ENCODE measurements around the gene FRY. TPM values are rescaled to one million over a fixed set of nuclear protein-coding genes. Genes with fewer than 3 reads are reported as not detected.

FRY gene
- polyA plus RNA-seq, 1 experiment = 24.6 TPM

GRCh38 chr13:32224916-32225315 is 193.3 kb downstream of the FRY start:
- H3K27me3 ChIP-seq (ENCODE audit: control insufficient read depth, insufficient read depth, low read length) = no peaks in the 10 kb centered on the region
- no peaks in the 10 kb centered on the region for H3K9me3 ChIP-seq (ENCODE audit: control insufficient read depth, insufficient read depth, low read length)
- peak overlapping the region; percentile 88 for H3K27ac ChIP-seq (ENCODE audit: low read depth, low read length)
- no peak for TF ChIP-seq CTCF (IDR thresholded peaks at IDR 0.05; ENCODE audit: low read depth, low read length)
- no peak for DNase-seq (ENCODE audit: low read depth, low spot score)
- ChIA-PET CTCF (interaction anchor here (1.5 to 2.0 kb wide), 2 partner anchors 15 to 315 kb away, joined by 4 read pairs; no protein-coding TSS in a partner anchor), POLR2A (interaction anchor here (0.7 to 3.4 kb wide), 5 partner anchors 12 to 36 kb away, joined by 3 to 38 read pairs (median 5); no protein-coding TSS in a partner anchor)
- no peak overlapping the region for H3K4me3 ChIP-seq (ENCODE audit: low read depth, low read length)

GRCh38 chr13:32225481-32225931 is 193.9 kb downstream of the FRY start:
- POLR2A ChIA-PET = interaction anchor here (0.6 to 3.4 kb wide), 6 partner anchors 10 to 35 kb away, joined by 3 to 38 read pairs (median 4); no protein-coding TSS in a partner anchor
- DNase-seq (ENCODE audit: low read depth, low spot score) = peak; percentile 89
- CTCF ChIA-PET = interaction anchor here (1.5 to 2.1 kb wide), 3 partner anchors 16 to 315 kb away, joined by 4 to 11 read pairs (median 4); no protein-coding TSS in a partner anchor
- TF ChIP-seq CTCF (IDR thresholded peaks at IDR 0.05; ENCODE audit: low read depth, low read length) = no peak
- no peaks in the 10 kb centered on the region for H3K27me3 ChIP-seq (ENCODE audit: control insufficient read depth, insufficient read depth, low read length)
- H3K4me3 ChIP-seq (ENCODE audit: low read depth, low read length) = no peak overlapping the region
- peak overlapping the region; percentile 88 for H3K27ac ChIP-seq (ENCODE audit: low read depth, low read length)
- no peaks in the 10 kb centered on the region for H3K9me3 ChIP-seq (ENCODE audit: control insufficient read depth, insufficient read depth, low read length)

GRCh38 chr13:32228330-32229041 is 196.9 kb downstream of the FRY start:
- ChIA-PET CTCF (interaction anchor here (0.6 to 1.3 kb wide), 4 partner anchors 16 to 149 kb away, joined by 3 read pairs; no protein-coding TSS in a partner anchor), POLR2A (interaction anchor here (1.5 kb wide), 1 partner anchor 32 kb away, joined by 3 read pairs; no protein-coding TSS in a partner anchor)
- peak; percentile 46 for DNase-seq (ENCODE audit: low read depth, low spot score)
- peaks cover 3% of the 10 kb centered on the region; the same call in 1 of the 2 replicates for H3K9me3 ChIP-seq (ENCODE audit: control insufficient read depth, insufficient read depth, low read length)
- H3K4me3 ChIP-seq (ENCODE audit: low read depth, low read length) = no peak overlapping the region
- peak overlapping the region; percentile 40 for H3K27ac ChIP-seq (ENCODE audit: low read depth, low read length)
- no peaks in the 10 kb centered on the region for H3K27me3 ChIP-seq (ENCODE audit: control insufficient read depth, insufficient read depth, low read length)
- peak; percentile 14; the same call in 1 of the 2 replicates for TF ChIP-seq CTCF (IDR thresholded peaks at IDR 0.05; ENCODE audit: low read depth, low read length)

GRCh38 chr13:32229443-32229842 is 197.9 kb downstream of the FRY start:
- CTCF ChIA-PET = interaction anchor here (0.8 to 2.2 kb wide), 4 partner anchors 15 to 320 kb away, joined by 3 to 8 read pairs (median 3); no protein-coding TSS in a partner anchor

More at GRCh38 chr13:32229443-32229842, 197.9 kb downstream of the FRY start:
- Histone ChIP-seq H3K27ac (ENCODE audit: low read depth, low read length) (no peak overlapping the region), H3K9me3 (ENCODE audit: control insufficient read depth, insufficient read depth, low read length) (peaks cover 3% of the 10 kb centered on the region; the same call in 1 of the 2 replicates), H3K27me3 (ENCODE audit: control insufficient read depth, insufficient read depth, low read length) (no peaks in the 10 kb centered on the region), H3K4me3 (ENCODE audit: low read depth, low read length) (no peak overlapping the region)
- DNase-seq (ENCODE audit: low read depth, low spot score) = no peak
- TF ChIP-seq CTCF (IDR thresholded peaks at IDR 0.05; ENCODE audit: low read depth, low read length) = no peak
- POLR2A ChIA-PET = interaction anchor here (1.5 kb wide), 1 partner anchor 31 kb away, joined by 3 read pairs; no protein-coding TSS in a partner anchor

Measured in AG04450 (cell line).